HG03558 (cell line): Measurements from ENCODE around the gene KCMF1.

Experiments
- ATAC-seq: cut with Tn5 transposase; IDR thresholded peaks from one replicate; pipeline ENCODE4 v1.9.1; 2021; ENCODE audit warnings: moderate number of reproducible peaks; ENCODE audit not compliant: unreplicated experiment; ENCODE audit errors: extremely low read depth

KCMF1 gene

GRCh38 chr2:84972932-84973331, 2.0 kb downstream of the KCMF1 start:
- ATAC-seq = no peak

GRCh38 chr2:84980263-84980983, 9.5 kb downstream of the KCMF1 start:
- ATAC-seq = no peak

GRCh38 chr2:84986018-84986417, 15.1 kb downstream of the KCMF1 start:
- no peak for ATAC-seq

- no peak for ATAC-seq
These were observed 18.5 kb downstream of the KCMF1 start for GRCh38 chr2:84989422-84989821.

GRCh38 chr2:84989927-84990326, 19.0 kb downstream of the KCMF1 start:
- ATAC-seq = no peak

GRCh38 chr2:84991404-84992160, 20.6 kb downstream of the KCMF1 start:
- ATAC-seq = no peak

GRCh38 chr2:84995826-84996225, 24.9 kb downstream of the KCMF1 start:
- ATAC-seq = no peak

GRCh38 chr2:84996909-84997308, 25.9 kb downstream of the KCMF1 start:
- ATAC-seq = no peak

- no peak for ATAC-seq
These were observed 28.6 kb downstream of the KCMF1 start for GRCh38 chr2:84999553-84999955.

- ATAC-seq = no peak
These were observed 30.6 kb downstream of the KCMF1 start for GRCh38 chr2:85001595-85001994.

- ATAC-seq = no peak
These were observed 31.6 kb downstream of the KCMF1 start for GRCh38 chr2:85002534-85002933.

GRCh38 chr2:85008252-85008651, 37.3 kb downstream of the KCMF1 start:
- ATAC-seq = no peak

- ATAC-seq = no peak
These were observed 38.2 kb downstream of the KCMF1 start for GRCh38 chr2:85009019-85009618.

GRCh38 chr2:85010404-85010803, 39.4 kb downstream of the KCMF1 start:
- no peak for ATAC-seq

GRCh38 chr2:85011098-85011497, 40.1 kb downstream of the KCMF1 start:
- ATAC-seq = no peak

- ATAC-seq = no peak
These were observed 40.8 kb downstream of the KCMF1 start for GRCh38 chr2:85011747-85012146.

GRCh38 chr2:85012431-85012830, 41.5 kb downstream of the KCMF1 start:
- ATAC-seq = no peak

- ATAC-seq = no peak
These were observed 41.9 kb downstream of the KCMF1 start for GRCh38 chr2:85012855-85013254.

- ATAC-seq = no peak
These were observed 44.8 kb downstream of the KCMF1 start for GRCh38 chr2:85015653-85016360.

GRCh38 chr2:85016446-85016845, 45.5 kb downstream of the KCMF1 start:
- ATAC-seq = no peak
